ENCODE results near the gene UNC119.

The UNC119 gene

DNA sequence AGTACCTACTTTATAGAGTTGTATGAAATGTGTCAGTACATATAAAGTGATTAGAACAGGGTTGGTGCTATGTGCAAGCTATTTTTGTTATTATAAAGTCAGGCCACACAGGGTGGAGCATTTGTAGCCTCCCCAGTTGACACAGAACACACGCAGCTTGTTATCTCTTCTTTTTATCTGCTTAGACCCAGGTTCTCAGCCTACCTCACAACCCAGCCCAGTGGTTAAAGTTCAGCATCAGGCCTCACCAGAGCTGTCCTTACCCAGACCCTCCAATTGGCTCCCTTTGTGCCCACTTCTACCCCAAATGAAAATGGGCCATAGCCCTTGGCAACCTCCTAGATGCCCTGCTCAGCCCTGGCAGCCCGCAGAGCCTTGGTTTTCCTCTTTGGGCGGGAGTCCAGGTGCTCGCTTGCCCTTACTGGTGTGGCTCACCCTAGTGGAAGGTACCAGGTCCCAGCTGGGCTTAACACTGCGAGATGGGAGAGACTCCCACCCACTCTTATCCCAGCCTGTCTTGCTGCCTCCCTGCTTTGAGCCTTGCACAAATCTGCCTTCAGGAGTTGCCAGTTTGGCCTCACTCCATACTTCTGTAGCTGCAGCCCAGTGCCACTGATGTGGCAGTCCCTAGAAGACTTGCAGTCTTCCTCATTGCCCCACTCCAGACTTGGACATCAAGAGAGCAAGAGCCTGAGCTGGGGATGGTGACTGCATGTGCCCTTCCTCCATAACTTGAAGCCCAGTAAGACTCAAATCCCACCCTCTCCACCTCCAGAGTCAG is 20.0 kb upstream of the UNC119 start:
- DNase-seq: no peak

DNA sequence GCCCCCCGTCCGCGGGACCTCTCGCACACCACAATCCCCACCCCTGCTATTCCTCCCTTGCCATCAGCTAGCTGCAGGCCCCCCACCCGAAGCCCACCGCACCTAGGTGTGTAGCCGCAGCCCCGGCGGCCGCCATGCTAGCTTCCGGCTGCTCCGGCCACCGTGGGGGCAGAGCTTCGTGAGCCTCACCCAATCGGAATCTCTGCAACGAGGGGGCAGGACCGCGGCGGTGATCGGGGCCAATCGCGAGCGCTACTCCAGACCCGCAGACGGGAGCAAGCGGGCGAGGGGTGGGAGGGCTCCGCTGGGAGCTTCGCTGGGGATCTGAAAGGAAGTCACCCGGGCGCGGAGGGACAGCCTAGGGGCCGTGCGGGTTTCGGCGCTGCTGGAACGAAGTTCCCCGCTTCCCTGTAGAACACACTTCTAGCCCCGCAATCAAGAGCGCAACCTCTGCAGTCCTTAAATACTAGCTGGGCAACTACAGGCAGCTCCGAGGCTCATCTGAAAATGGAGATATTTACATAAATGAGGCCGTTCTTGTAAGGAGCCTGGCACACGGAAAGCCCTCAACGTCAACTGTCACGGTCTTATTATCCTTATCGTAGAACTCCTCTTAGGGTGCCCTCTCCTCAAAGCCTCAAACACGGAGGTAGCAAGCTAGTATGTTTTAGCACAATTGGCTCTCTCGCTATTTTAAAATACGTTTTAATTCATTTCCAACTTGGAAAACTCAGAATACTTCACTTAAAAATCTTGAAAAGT is 19.1 kb upstream of the UNC119 start, which contains the start of gene PIGS:
Gene PIGS, minus strand, starts transcription at position 164 of the 762 bp plus-strand sequence. Its CDS starts 28 bp downstream, at position 136.
- peak; percentile 91 for DNase-seq

DNA sequence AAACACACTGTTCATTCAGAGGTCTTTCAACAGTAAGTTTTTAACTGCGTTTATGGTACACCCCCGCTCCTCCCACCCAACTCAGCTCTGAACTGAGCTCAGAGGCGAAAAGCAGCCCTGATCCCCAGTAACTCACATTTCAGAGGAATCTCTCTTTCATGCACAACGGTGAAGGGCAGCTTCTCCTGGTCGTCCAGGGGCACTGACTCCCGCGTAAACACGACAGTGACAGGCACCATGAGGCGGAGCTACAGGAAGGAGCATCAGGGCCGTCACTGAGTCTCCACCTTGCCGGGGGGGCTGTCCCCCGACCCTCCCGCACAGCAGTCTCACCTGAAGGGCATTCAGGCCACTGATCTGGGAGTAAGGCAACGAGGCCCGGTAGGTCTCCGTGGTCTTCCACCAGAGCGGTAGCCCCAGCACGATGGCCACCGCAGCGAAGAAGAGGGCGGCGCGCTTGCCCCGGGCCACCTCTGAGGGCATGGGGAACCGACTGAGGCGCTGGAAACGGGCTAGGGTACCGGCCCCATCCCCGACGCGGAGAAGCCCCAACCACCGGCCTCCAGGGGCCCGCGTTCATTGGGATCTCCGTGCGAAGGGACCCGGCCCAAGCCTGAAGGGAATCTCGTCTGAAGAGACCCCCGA is 18.4 kb upstream of the UNC119 start:
- peak; percentile 21 for DNase-seq

DNA sequence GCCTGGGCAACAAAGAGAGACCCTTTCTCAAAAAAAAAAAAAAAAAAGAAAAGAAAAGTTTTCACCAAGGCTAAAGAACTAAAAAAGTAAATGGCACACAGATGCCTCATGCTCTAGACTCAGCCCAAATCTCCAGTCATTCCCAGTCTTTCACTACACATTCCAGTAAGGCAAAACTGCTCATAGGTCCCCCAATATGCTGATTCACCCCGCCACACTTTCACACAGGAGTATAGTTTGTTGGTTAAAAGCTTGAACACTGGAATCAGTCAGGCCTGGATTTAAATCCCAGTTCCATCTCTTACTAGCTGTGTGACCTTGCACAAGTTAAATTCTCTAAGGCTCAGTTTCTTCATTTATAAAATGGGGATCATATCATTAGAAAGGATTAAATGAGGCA is 17.0 kb upstream of the UNC119 start:
- no peak for DNase-seq

DNA sequence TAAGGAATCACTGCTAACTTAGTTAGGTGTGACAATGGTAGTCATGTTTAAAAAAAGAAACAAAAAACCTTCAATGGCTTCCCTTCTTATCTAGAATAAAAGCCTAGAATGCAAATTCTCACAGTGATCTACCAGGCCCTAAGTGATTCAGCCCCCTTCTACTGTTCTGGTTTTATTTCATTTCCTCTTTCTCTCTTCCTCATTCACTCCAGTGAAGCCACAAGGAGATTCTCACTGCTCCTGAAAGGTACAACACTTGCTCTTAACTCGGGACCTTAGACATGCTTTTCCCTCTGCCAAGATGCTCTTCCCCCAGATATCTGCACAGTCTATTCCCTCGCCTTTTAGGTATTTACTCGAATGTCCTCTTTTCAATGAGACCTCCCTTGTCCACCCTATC is 15.2 kb upstream of the UNC119 start:
- no peak for DNase-seq

DNA sequence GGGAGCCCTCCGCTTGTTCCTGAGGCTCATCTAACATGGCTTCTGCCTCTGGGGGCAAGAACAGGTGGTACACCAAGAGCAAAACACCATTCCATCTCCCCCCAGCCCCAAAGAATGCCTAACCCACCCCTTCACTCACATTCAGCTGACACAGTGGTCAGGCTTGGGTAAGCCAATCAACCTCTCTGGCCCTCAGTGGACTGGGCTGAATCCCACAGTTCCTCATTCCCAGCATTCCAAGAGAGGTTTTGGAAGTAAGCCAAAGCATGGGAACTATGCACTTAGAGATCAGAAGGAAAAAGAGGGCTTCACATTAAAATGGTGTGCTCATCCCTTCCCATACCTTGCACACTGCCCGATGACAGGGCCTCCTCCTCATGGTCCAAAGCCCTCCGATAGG is 11.1 kb upstream of the UNC119 start:
- DNase-seq: no peak

DNA sequence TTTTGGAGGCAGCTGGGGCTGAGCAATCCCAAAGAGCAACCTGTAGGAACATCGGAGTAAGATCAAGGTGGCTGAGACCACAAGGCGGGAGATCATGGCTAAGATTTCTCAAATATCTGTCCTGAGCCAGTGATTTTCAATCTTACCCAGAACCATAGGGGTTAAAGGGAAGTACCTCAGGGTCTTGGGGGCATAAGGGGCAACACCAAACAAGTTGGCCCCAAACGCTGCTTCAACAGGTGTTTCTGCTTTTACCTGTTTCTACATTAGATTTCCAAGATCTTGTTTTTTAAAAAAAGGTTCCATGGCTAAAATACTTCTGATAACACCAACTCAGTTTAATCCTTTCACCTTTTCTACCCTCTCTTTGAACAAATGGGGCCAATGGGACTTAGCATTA is 2.6 kb upstream of the UNC119 start:
- no peak for DNase-seq

DNA sequence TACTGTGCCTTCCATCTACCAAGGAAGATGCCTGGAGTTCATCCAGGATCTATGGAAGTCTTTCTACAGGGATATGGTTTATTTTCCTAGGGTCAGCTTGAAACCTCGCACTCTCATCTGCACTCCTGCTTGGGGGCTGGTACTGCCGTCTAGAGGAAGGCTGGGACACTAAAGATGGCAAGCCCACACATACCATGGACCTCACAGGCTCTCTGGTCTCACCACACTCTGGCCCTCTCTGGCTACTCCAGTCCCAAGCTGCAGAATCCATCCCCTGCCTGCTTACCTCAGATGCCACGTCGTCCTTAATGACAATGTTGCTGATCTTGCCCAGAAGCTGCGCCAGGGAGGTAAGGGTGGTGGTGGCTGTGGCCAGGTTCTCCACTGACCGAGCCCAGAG is 2.1 kb upstream of the UNC119 start:
- DNase-seq: no peak

DNA sequence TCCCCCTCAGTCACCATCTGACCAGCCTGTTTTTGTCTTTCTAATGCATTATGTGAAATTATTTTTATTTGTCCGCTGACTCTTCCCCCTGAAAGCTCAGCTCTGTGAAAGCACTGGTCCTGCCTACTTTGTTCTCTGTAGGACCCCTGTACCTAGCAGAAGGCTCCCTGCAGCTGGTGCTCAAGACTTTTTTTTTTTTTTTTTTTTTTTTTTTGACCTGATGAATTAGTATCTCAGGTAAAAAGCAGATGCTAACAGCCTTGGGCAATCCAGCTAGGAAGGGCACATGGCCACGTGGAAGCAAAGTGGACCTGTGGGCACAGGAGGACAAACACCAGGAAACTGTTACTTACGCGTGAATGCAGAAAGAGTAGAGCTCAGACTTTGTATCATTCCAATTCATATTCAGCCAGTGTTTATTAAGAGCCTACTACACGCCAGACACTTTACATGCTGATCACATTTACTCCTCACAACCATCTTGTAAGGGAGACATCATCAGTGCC is 629 bp upstream of the UNC119 start:
- no peak for DNase-seq

DNA sequence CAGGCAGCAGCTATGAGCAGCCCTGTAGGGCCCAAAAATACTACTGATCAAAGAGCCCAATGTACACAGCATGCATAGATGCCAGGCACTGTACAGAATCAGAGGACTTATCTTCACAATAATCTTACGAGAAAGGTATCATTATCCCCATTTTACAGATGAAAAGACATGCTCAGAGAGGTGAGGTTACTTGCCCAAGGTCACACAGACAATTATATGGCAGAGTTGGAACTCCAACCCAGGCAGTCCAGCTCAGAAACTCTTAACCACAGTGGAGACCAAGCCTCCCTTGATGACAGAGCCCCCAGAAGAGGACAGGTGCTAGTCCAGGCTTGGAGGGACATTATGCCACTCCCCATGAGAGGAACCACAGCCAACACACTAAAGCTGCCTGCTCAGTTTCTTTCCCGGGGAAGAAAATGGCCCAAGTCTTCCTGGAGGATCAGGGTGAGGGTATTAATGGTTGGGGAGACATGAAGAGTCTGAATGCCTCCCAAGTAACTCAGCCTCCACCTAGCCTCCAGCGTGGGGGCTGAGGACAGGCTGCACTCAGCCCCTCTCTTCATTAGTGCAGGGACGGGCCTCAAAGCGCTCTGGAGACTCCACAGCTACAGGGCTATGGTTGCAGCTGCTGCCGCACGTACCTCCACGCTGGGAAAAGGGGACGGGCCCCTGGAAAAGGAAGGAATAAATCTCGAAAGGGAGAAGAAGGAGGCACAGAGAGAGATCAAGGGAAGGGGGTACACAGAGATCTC is 826 bp downstream of the UNC119 start:
- DNase-seq: no peak

DNA sequence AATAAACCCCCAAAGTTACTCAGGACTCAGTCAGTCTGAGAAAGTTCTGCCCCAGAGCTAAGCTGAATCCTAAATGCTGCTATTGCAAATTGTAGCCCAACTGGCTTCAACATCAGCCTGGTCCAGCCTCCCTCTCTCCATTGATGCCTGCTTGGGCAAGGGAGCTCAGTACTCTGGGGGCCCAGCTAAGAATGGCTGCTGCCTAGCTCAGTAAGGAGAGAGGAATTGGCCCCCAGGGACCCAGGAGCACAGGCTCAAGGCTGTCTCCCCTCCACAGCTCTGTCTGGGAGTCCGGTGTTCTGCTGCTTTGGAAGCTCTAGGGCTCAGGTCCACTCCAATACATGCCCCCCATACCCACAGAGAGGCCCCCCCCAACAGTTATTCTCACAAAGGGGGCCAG is 1.6 kb downstream of the UNC119 start:
- DNase-seq: no peak

DNA sequence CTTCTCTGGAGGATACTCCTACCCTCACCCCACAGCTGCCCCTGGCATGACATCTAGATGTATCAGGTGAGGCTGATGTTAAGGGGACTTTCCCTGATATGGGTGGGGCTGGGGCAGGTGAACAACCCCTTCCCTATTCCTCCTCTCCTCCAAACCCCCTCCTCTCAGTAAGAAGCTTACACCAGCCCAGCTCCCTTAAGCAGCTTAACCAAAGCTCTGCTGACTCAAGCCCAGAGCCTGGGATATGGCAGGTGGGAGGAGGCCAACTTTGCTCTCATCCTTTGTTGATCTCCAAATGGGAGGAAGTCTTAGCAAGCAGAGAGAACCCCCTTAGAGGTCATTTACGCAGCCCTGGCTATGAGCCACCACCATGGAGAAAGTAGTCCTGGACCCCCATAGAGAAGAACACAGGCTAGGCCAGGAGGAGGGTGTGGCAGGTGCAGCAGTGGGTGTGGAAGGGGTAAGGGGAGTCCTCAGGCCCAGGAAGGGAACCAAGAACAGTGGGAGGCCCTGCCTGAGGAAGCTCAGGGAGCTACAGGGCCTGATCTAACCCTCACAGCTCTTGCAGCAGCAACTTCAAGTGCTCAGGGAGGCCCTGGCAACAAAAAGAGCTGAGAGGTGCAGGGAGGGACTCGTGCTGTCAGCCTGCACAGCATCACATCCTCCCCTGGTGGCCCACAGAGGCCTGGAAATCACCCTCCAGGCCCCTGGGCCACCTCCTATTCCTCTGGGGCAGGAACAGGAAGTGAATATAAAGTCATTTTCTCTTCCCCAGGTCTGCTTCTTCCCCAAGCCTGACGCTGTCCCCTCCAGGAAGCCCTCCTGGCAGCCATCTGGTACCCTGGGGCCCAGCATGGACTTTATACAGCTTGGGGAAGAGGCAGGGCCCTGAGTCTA is 2.9 kb downstream of the UNC119 start:
- DNase-seq: no peak

DNA sequence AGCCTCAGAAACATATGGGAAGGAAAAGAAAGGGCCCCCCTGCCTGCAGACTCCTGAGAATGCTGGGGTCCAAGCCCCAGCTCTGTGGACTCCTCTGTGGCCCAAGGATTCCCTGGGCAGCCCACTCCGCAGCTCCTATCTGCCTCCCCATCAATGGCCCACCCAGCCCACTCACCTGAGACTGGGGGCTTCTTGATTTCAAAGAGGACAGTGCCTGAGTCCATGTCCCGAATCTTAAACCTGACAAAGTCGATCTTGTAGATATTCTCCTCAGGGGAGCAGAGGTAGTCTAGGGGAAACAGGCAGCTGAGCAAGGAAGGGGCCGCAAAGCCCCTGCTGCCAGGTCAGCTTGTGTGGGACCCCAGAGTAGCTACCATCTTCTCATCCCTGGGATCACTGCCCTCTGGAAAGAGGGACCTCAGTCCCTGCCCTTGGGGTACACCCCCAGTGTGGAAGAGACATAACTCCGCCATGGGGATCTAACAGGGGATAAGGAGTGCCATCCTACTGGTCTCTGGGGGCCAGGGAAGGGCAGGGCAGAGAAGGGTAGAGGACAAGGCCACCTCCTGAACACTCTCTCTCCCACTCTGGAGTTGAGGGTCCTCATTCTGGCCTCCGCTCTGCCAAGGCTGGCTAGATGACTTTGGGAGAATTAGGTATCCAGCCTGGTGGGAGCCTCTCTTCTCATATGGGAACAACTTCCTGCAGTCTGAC is 3.9 kb downstream of the UNC119 start:
- DNase-seq: no peak

DNA sequence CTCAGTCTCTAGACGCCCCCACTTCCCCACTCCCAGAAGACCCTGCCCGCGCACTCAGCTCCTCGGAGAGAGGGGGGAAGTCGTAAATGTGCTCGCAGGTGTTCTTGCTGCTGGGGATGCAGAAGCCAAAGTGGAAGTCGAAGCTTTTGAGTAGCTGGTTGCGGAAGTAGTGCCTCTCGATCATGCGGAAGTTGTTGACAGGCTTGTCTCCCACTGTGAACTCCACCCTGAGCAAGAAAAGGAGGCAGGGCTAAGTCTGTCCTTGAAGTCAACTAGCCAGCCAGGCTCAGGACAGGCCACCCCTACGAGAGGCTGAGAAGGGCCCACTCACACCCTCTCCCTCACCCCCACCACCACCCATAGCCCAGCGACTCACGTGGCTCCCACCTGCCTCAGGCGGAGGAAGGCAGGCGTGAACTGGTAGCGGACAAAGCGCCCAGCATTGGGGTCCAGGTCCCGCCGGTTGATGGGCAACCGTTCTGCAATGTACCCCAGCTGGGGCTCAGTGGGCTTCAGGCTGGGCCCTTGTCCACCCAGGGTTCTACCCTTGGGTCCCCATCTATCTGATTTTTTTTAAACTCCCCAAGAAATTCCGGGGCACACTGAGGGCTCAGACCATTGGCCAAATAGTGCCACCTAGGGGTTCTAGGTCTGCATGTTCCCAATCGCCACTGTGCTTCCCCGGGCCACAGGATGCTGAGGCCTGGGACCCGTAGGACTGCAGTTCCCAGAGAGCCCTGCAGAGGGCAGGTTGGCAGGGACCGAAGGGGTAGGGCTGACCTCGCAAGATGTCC is 4.6 kb downstream of the UNC119 start:
- no peak for DNase-seq

DNA sequence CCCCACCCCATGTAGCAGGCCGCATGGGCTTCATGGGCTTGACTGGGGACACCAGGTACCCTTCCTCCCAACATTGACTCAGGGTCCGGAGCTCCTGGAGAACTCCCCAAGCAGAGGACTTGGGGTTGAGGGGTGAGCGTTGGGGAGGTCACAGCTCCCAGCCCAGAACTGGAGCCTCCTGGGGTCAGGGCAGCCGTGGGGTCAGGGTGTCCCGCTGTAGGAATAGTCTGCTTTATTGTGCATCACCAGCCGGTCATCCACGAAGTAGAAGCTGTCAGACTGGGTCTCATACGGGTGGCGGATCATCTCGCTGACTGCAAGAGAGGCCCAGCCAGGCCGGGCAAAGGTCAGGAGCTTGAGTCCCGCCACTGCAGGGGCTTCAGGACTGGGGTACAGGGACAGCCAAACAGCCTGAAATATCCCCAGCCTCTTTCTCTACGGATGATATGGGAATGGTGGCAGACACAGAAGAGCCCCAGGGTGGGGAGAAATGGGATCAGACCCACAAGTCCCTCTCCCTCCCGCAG is 5.3 kb downstream of the UNC119 start:
- DNase-seq: no peak

DNA sequence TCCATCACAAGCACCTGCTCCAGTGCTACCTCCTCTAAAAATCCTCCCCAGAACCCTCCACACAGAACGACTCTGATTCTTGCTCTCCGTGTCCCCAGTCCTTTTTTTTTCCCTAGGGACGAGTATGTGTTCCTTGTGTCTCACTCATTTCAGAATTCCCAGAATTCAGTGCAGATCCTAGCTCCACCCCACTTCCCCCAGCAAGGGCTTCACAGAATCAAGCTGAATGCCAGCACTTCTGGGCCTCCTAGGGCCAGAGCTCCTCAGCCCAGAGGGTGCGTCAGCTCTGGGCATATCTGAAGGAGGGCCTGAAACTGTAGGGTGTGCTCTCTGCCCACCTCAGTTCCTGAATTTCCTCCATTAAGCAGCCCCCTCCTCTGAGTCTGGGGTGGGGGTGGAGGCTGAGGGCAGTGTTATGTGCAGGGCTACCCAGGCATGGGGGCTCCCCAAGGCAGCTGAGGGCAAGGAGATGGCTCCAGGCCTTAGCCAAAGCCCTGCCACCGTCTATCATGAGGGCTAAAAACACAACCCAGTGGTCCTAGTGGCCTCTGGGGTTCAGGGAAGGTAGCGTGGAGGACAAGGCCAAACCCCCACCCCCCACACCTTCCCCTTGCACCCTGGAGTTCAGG is 6.5 kb downstream of the UNC119 start:
- no peak for DNase-seq

DNA sequence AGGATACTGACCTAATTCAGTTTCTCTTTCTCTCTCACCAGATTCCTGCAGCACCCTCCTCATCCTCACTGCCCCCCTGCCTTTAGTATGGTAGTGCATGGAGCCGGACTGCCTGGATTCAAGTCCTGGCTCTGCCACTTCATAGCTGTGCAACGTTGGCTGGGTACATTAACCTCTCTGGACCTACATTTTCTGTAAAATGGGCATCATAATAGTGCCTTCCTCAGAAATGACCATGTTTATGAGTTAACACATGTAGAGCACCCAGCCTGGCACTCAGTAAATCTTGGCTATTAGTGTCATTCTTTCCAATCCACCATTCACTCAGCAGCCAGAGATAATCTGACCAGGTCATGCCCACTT is 7.3 kb downstream of the UNC119 start:
- DNase-seq: no peak

DNA sequence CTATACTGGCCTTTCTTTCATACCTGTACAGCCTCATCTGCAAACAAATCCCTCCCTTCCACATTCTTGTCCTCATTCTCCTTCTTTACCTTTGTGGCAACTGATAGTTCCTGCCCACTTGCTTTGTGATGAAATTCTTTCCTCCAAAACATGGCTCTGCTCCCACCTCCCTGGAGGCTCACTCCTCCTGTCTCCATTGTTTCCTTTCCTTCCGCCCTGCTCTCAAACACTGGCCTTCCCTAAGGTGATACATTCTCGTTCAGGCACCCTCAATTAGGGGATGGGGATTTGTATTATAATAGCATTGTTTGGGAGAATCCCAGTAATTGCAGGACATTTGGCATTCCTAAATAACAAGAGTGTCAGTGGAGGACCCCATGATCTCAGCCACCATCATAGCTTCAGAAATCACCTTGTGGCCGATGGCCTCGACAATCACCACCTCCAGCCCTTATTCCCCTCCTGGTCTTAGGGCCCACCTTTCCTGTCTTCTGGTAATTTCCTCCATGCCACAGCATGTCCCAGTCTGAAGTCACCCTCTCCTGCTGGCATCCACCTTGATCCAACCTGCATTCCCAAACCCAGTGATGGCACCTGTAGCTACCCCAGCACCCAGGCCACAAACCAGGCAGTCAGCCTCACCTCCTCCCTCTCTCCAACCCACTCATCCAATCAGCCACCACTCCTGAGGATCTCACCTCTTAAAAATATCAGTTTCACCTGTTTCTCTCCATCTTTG is 7.9 kb downstream of the UNC119 start:
- no peak for DNase-seq

DNA sequence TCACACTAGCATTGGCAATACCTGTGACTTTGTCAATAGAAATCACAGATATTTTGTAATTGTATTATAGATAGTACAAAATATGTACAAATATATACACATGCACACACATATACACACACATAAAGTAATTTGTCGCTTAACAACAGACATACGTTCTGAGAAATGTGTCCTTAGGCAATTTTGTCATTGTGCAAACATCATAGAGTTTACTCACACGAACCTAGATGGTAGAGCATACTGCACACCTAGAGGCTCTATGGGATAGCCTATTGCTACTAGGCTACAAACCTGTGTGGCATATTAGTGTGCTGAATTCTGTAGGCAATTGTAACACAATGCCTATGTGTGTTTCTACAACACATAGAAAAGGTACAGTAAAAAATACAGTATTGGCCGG is 11.0 kb downstream of the UNC119 start:
- no peak for DNase-seq
